H1 (cell line): Measurements from ENCODE around the gene MICALL2. TPM values are rescaled to one million over a fixed set of nuclear protein-coding genes. Genes with fewer than 3 reads are reported as not detected.
A peak's percentile ranks its signal among the peaks of the same experiment; 100 is the strongest.

Experiments used
- CTCF ChIA-PET: fragments of 300-600 bp; sonication (Branson Sonifier 250); formaldehyde crosslinking; loops from one replicate; lab custom pipeline; 2021; ENCODE audit not compliant: partially characterized antibody; lab: Charles Lee
- POLR2A ChIA-PET: fragments of 300-600 bp; sonication (Branson Sonifier 250); formaldehyde crosslinking; loops from one replicate; lab custom pipeline; 2021; ENCODE audit warnings: inconsistent platforms; ENCODE audit not compliant: partially characterized antibody; lab: Charles Lee
- DNase-seq, 2 experiments: peaks; one replicate each; pipeline versions ENCODE4 v3.0.0 to v3.0.0-alpha.2; 2010 to 2022; ENCODE audit warnings: low spot score in 2 of 2, low read depth in 1 of 2, mixed read lengths in 1 of 2
- FAIRE-seq: peaks from 2 replicates; lab custom pipeline; 2011; peaks lifted over from hg19 to GRCh38; lab: Jason Lieb, UNC
- H2AFZ ChIP-seq: 2 replicates; pipeline ENCODE4 v1.8.1; 2012; ENCODE audit warnings: low read length, inconsistent platforms
- H2AK5ac ChIP-seq: 2 replicates; pipeline ENCODE4 v1.6.1; 2013; ENCODE audit warnings: low read depth, low read length
- H2BK120ac ChIP-seq: replicated peaks from 2 replicates; pipeline ENCODE3; 2013; ENCODE audit warnings: low read depth, low read length, inconsistent platforms
- H2BK12ac ChIP-seq: 2 replicates; pipeline ENCODE4 v1.6.1; 2013; ENCODE audit warnings: low read depth, low read length
- H2BK15ac ChIP-seq: 2 replicates; pipeline ENCODE4 v1.6.1; 2013; ENCODE audit warnings: low read length
- H2BK20ac ChIP-seq: 2 replicates; pipeline ENCODE4 v1.6.1; 2013; ENCODE audit warnings: low read length
- H2BK5ac ChIP-seq: 2 replicates; pipeline ENCODE4 v1.6.1; 2013; ENCODE audit warnings: low read depth, low read length
- H3K14ac ChIP-seq: 2 replicates; pipeline ENCODE4 v1.6.1; 2013; ENCODE audit warnings: inconsistent platforms; ENCODE audit not compliant: insufficient read length
- H3K18ac ChIP-seq: 2 replicates; pipeline ENCODE4 v1.6.1; 2013; ENCODE audit warnings: low read length; ENCODE audit errors: extremely low read depth
- H3K23ac ChIP-seq: 2 replicates; pipeline ENCODE4 v1.6.1; 2013; ENCODE audit warnings: inconsistent platforms; ENCODE audit not compliant: insufficient read length
- H3K23me2 ChIP-seq: 2 replicates; pipeline ENCODE4 v1.6.1; 2013; ENCODE audit warnings: low read depth, low read length
- H3K27ac ChIP-seq: 2 replicates; pipeline ENCODE4 v1.6.1; 2011; ENCODE audit warnings: low read depth, low read length, inconsistent platforms
- H3K27me3 ChIP-seq, 4 experiments: replicated peaks in 1 of 4; 1 replicate in 1 of 4; 2 replicates in 3 of 4; pipeline versions ENCODE4 v1.6.1 to v1.8.1; 2011 to 2013; ENCODE audit warnings: low read length in 3 of 4, mild to moderate bottlenecking in 3 of 4, inconsistent platforms in 2 of 4, mixed read lengths in 2 of 4, moderate library complexity in 1 of 4; ENCODE audit not compliant: control insufficient read depth in 3 of 4, insufficient read depth in 3 of 4; ENCODE audit errors: extremely low read depth in 1 of 4
- H3K36me3 ChIP-seq, 4 experiments: 2 replicates each; pipeline versions ENCODE4 v1.6.1 to v1.8.1; 2011 to 2013; ENCODE audit warnings: mild to moderate bottlenecking in 4 of 4, low read length in 3 of 4, moderate library complexity in 2 of 4, control low read depth in 1 of 4, inconsistent platforms in 1 of 4; ENCODE audit not compliant: insufficient read depth in 4 of 4, control insufficient read depth in 2 of 4
- H3K4ac ChIP-seq: replicated peaks from 2 replicates; pipeline ENCODE3; 2013; ENCODE audit warnings: low read length, low read depth, mixed read lengths, inconsistent platforms; ENCODE audit not compliant: insufficient read length
- H3K4me1 ChIP-seq, 4 experiments: replicated peaks in 1 of 4; 1 replicate in 1 of 4; 2 replicates in 3 of 4; pipeline versions ENCODE4 v1.6.1 to v1.8.1; 2011 to 2013; ENCODE audit warnings: low read length in 3 of 4, inconsistent platforms in 2 of 4, mixed read lengths in 1 of 4; ENCODE audit not compliant: insufficient read depth in 4 of 4, control insufficient read depth in 3 of 4
- H3K4me2 ChIP-seq, 2 experiments: 2 replicates each; pipeline versions ENCODE4 v1.6.1 to v1.8.1; 2011 to 2013; ENCODE audit warnings: low read depth in 2 of 2, low read length in 2 of 2, control low read depth in 1 of 2, inconsistent platforms in 1 of 2, mild to moderate bottlenecking in 1 of 2; ENCODE audit not compliant: insufficient read depth in 1 of 2
- H3K4me3 ChIP-seq, 4 experiments: fragments of 200-600, 300-600 bp in 1 of 4; sonication (generic), shearing (Covaris generic), sonication (Bioruptor Twin) in 1 of 4; 2 replicates each; pipeline versions ENCODE4 v1.5.1 to v1.8.1; 2011 to 2016; ENCODE audit warnings: low read length in 4 of 4, low read depth in 3 of 4, control low read depth in 2 of 4, inconsistent platforms in 2 of 4, mild to moderate bottlenecking in 2 of 4, mixed read lengths in 1 of 4, moderate library complexity in 1 of 4; ENCODE audit not compliant: insufficient read depth in 2 of 4; ENCODE audit errors: extremely low read depth in 1 of 4
- H3K56ac ChIP-seq: replicated peaks from 2 replicates; pipeline ENCODE3; 2013; ENCODE audit warnings: low read depth, mild to moderate bottlenecking, mixed read lengths, low read length, inconsistent platforms; ENCODE audit not compliant: insufficient read length
- H3K79me1 ChIP-seq: 2 replicates; pipeline ENCODE4 v1.6.1; 2013; ENCODE audit warnings: low read depth, low read length, control low read depth
- H3K79me2 ChIP-seq, 2 experiments: 2 replicates each; pipeline versions ENCODE4 v1.6.1 to v1.8.1; 2012 to 2013; ENCODE audit warnings: low read length in 2 of 2, mild to moderate bottlenecking in 2 of 2, inconsistent platforms in 1 of 2; ENCODE audit not compliant: insufficient read depth in 2 of 2, control insufficient read depth in 1 of 2
- H3K9ac ChIP-seq, 4 experiments: replicated peaks in 1 of 4; 1 replicate in 1 of 4; 2 replicates in 3 of 4; pipeline versions ENCODE4 v1.6.1 to v1.8.1; 2011 to 2013; ENCODE audit warnings: low read depth in 3 of 4, low read length in 3 of 4, control low read depth in 2 of 4, mild to moderate bottlenecking in 2 of 4, moderate library complexity in 2 of 4, inconsistent platforms in 1 of 4; ENCODE audit errors: extremely low read depth in 1 of 4
- H3K9me3 ChIP-seq, 2 experiments: 2 replicates each; pipeline versions ENCODE4 v1.6.1 to v1.8.1; 2012 to 2013; ENCODE audit warnings: mild to moderate bottlenecking in 2 of 2, moderate library complexity in 2 of 2, control low read depth in 1 of 2, inconsistent platforms in 1 of 2, low read depth in 1 of 2, low read length in 1 of 2, mixed read lengths in 1 of 2; ENCODE audit not compliant: insufficient read depth in 2 of 2
- H4K20me1 ChIP-seq, 2 experiments: replicated peaks in 1 of 2; 2 replicates each; pipeline versions ENCODE3 to v1.8.1; 2011 to 2013; ENCODE audit warnings: inconsistent platforms in 2 of 2, low read length in 2 of 2, mild to moderate bottlenecking in 1 of 2; ENCODE audit not compliant: insufficient read depth in 2 of 2, control insufficient read depth in 1 of 2
- H4K5ac ChIP-seq: 2 replicates; pipeline ENCODE4 v1.6.1; 2013; ENCODE audit warnings: low read length, low read depth, mixed read lengths, inconsistent platforms; ENCODE audit not compliant: insufficient read length
- H4K8ac ChIP-seq: 2 replicates; pipeline ENCODE4 v1.8.0; 2013; ENCODE audit warnings: mild to moderate bottlenecking, moderate library complexity, low read length, inconsistent platforms; ENCODE audit not compliant: insufficient read depth; ENCODE audit errors: extremely low read depth
- H4K91ac ChIP-seq: replicated peaks from 2 replicates; pipeline ENCODE3; 2013; ENCODE audit warnings: low read length, mixed read lengths, inconsistent platforms; ENCODE audit not compliant: insufficient read length
- BCL11A ChIP-seq, 2 experiments: IDR thresholded peaks; one replicate each; pipeline ENCODE4 v1.6.1; 2011; ENCODE audit warnings: low read depth in 2 of 2, low read length in 2 of 2, mild to moderate bottlenecking in 2 of 2
- CBX5 ChIP-seq: fragments of 300-800, 300-1000 bp; sonication (generic); IDR thresholded peaks from 2 replicates; pipeline ENCODE4 v1.7.1; 2016; ENCODE audit warnings: antibody characterized with exemption, low read length, low read depth
- CHD1 ChIP-seq: IDR thresholded peaks from 2 replicates; pipeline ENCODE4 v1.6.1; 2012; ENCODE audit warnings: low read depth, low read length, improper control_type of control experiment
- E2F6 ChIP-seq: IDR thresholded peaks from 2 replicates; pipeline ENCODE4 v1.6.1; 2012; ENCODE audit warnings: inconsistent platforms
- EGR1 ChIP-seq: IDR thresholded peaks from 2 replicates; pipeline ENCODE4 v1.6.1; 2011; ENCODE audit warnings: low read depth, low read length, borderline replicate concordance
- EZH2 ChIP-seq: fragments of 200-600 bp; sonication (generic); IDR thresholded peaks from 2 replicates; pipeline ENCODE4 v1.7.1; 2012; ENCODE audit warnings: low read depth, mild to moderate bottlenecking, moderate library complexity, low read length, inconsistent platforms; ENCODE audit not compliant: severe bottlenecking
- FOSL1 ChIP-seq: IDR thresholded peaks from 2 replicates; pipeline ENCODE4 v1.6.1; 2011; ENCODE audit warnings: mild to moderate bottlenecking, low read depth, low read length, moderate library complexity; ENCODE audit not compliant: insufficient read depth
- GABPA ChIP-seq: IDR thresholded peaks from 2 replicates; pipeline ENCODE4 v1.6.1; 2011; ENCODE audit warnings: mild to moderate bottlenecking, low read length, moderate library complexity, borderline replicate concordance; ENCODE audit not compliant: insufficient read depth
- HDAC2 ChIP-seq, 2 experiments: fragments of 300-600 bp in 1 of 2; sonication (generic) in 1 of 2; IDR thresholded peaks; 2 replicates each; pipeline ENCODE4 v1.6.1; 2011 to 2012; ENCODE audit warnings: low read depth in 2 of 2, low read length in 2 of 2, mild to moderate bottlenecking in 2 of 2, moderate library complexity in 2 of 2, borderline replicate concordance in 1 of 2, inconsistent platforms in 1 of 2
- JUN ChIP-seq: IDR thresholded peaks from 2 replicates; pipeline ENCODE4 v1.6.1; 2011; ENCODE audit warnings: low read depth, mild to moderate bottlenecking, improper control_type of control experiment, low read length
- TBP ChIP-seq: IDR thresholded peaks from 2 replicates; pipeline ENCODE4 v1.6.1; 2011; ENCODE audit warnings: low read depth, low read length, improper control_type of control experiment
- USF2 ChIP-seq: IDR thresholded peaks from 2 replicates; pipeline ENCODE4 v1.6.1; 2011; ENCODE audit warnings: low read length, improper control_type of control experiment
- WGBS, 2 experiments: shearing (Covaris generic) in 1 of 2; methylation state at CpG; one replicate each; pipeline versions ENCODE4 v1.1.6 to v1.1.7; 2013 to 2015; ENCODE audit warnings: low lambda C conversion rate in 2 of 2, mixed read lengths in 2 of 2, inconsistent platforms in 1 of 2, low coverage in 1 of 2, missing lambda C conversion rate in 1 of 2; ENCODE audit not compliant: insufficient replicate concordance in 2 of 2, insufficient coverage in 1 of 2, insufficient read length in 1 of 2; ENCODE audit errors: extremely low coverage in 1 of 2, missing lambda C conversion rate in 1 of 2; 5-methylcytosine and 5-hydroxymethylcytosine counted together
- polyA plus RNA-seq, 7 experiments: library from polyadenylated mRNA; depleted of rRNA in 3 of 7; stranded (reverse) in 5 of 7; unstranded in 2 of 7; fragments of >200 nt in 5 of 7; fragments of 200-250 nt in 2 of 7; gene quantifications; 1 replicate in 5 of 7; 2 replicates in 1 of 7; 4 replicates in 1 of 7; pipeline versions ENCODE4 v1.2.1 to v1.2.3, GENCODE V29; 2011 to 2013; ENCODE audit warnings: missing spikeins in 2 of 7, mixed read lengths in 2 of 7
- total RNA-seq: library from RNA; stranded (reverse); fragmentation: NEBNext Ultra II Directional; extraction: Animal tissue kit (Norgen Biotek cat#: 25700); gene quantifications from 2 replicates; pipeline ENCODE4 v1.2.1, GENCODE V29; 2021

Gene MICALL2
- total and polyA plus RNA-seq, 2 of the 8 experiments (the other 6 are each of a cell fraction or from before 2014, with no cell fraction given): 5.3 to 8.5 TPM

- no peak overlapping the region for H3K4ac ChIP-seq
- no peak for DNase-seq
- ChIA-PET POLR2A (interaction anchor here (1.1 to 1.2 kb wide), 2 partner anchors 17 to 19 kb away, joined by 3 to 5 read pairs; no protein-coding TSS in a partner anchor), CTCF (interaction anchor here (1.0 to 1.7 kb wide), 2 partner anchors 11 to 14 kb away, joined by 3 to 4 read pairs; no protein-coding TSS in a partner anchor)
- H2BK12ac ChIP-seq: no peak overlapping the region
- peaks cover 0 to 3% of the 10 kb centered on the region in 2 experiments; a peak in 1 of 4 replicates for H3K79me2 ChIP-seq
- no peak overlapping the region for H3K56ac ChIP-seq
- peak overlapping the region; percentile 79 for H4K8ac ChIP-seq
- H2BK15ac ChIP-seq: no peak overlapping the region
- H3K4me2 ChIP-seq: no peak overlapping the region
- no peak overlapping the region for H3K14ac ChIP-seq
- no peaks in the 10 kb centered on the region for H3K4me1 ChIP-seq
- peaks cover 0 to 3% of the 10 kb centered on the region in 2 experiments; a peak in 1 of 4 replicates for H3K9me3 ChIP-seq
- peaks cover 0 to 6% of the 10 kb centered on the region in 2 experiments for H4K20me1 ChIP-seq
- no peak overlapping the region for H2AFZ ChIP-seq
- H3K27me3 ChIP-seq: no peaks in the 10 kb centered on the region
- no peak for FAIRE-seq
- H3K79me1 ChIP-seq: no peaks in the 10 kb centered on the region
- H3K23ac ChIP-seq: no peak overlapping the region
- no peaks in the 10 kb centered on the region for H3K23me2 ChIP-seq
- H2BK20ac ChIP-seq: no peak overlapping the region
- H3K4me3 ChIP-seq: no peak overlapping the region
- H3K27ac ChIP-seq: no peak overlapping the region
- no peak overlapping the region for H3K18ac ChIP-seq
- 90% methylated on average over 9 of the region's 10 CpGs; no CpG with 5 or more reads in 1 of the 2 experiments for WGBS, 2 experiments
- no peak overlapping the region for H3K9ac ChIP-seq
- H2BK5ac ChIP-seq: no peak overlapping the region
- H2BK120ac ChIP-seq: no peak overlapping the region
- H4K5ac ChIP-seq: no peak overlapping the region
- no peak overlapping the region for H2AK5ac ChIP-seq
- H3K36me3 ChIP-seq: no peaks in the 10 kb centered on the region
- no peak overlapping the region for H4K91ac ChIP-seq
- TF ChIP-seq FOSL1 (no peak), HDAC2 (IDR thresholded peaks at IDR 0.05; ENCODE audit: borderline replicate concordance in 1 of 2, low read depth in 2 of 2, low read length in 2 of 2) (no peak), EZH2 (no peak), JUN (no peak), TBP (no peak), E2F6 (no peak), EGR1 (no peak), BCL11A (IDR thresholded peaks at IDR 0.05; ENCODE audit: low read depth in 2 of 2, low read length in 2 of 2) (no peak), CBX5 (no peak), GABPA (no peak), USF2 (no peak), CHD1 (no peak)
Observed at GRCh38 chr7:1438208-1438607, 21.1 kb downstream of the MICALL2 start.
